H1 (cell line): ENCODE data around the gene KBTBD2. TPM values are rescaled to one million over a fixed set of nuclear protein-coding genes. Genes with fewer than 3 reads are reported as not detected.
A peak's percentile ranks its signal among the peaks of the same experiment; 100 is the strongest.

Source experiments
- CTBP2 ChIP-seq: IDR thresholded peaks from 2 replicates; pipeline ENCODE4 v1.7.0; 2011; ENCODE audit warnings: borderline replicate concordance, mild to moderate bottlenecking, moderate library complexity, mixed read lengths, low read length; ENCODE audit not compliant: insufficient read depth, insufficient read length
- EGR1 ChIP-seq: IDR thresholded peaks from 2 replicates; pipeline ENCODE4 v1.6.1; 2011; ENCODE audit warnings: low read depth, low read length, borderline replicate concordance
- EP300 ChIP-seq, 2 experiments: IDR thresholded peaks; 1 replicate in 1 of 2; 2 replicates in 1 of 2; pipeline ENCODE4 v1.6.1; 2011 to 2012; ENCODE audit warnings: low read depth in 2 of 2, low read length in 2 of 2, mild to moderate bottlenecking in 2 of 2, borderline replicate concordance in 1 of 2, inconsistent platforms in 1 of 2, moderate library complexity in 1 of 2
- GTF2F1 ChIP-seq: IDR thresholded peaks from 2 replicates; pipeline ENCODE4 v1.6.1; 2012; ENCODE audit warnings: low read depth, low read length, improper control_type of control experiment, borderline replicate concordance
- HDAC2 ChIP-seq, 2 experiments: fragments of 300-600 bp in 1 of 2; sonication (generic) in 1 of 2; IDR thresholded peaks; 2 replicates each; pipeline ENCODE4 v1.6.1; 2011 to 2012; ENCODE audit warnings: low read depth in 2 of 2, low read length in 2 of 2, mild to moderate bottlenecking in 2 of 2, moderate library complexity in 2 of 2, borderline replicate concordance in 1 of 2, inconsistent platforms in 1 of 2
- KDM4A ChIP-seq: IDR thresholded peaks from one replicate; pipeline ENCODE4 v1.7.1; 2012; ENCODE audit warnings: low read depth, mild to moderate bottlenecking, moderate library complexity, low read length, inconsistent platforms; ENCODE audit not compliant: severe bottlenecking
- KDM5A ChIP-seq: fragments of 200-600 bp; IDR thresholded peaks from 2 replicates; pipeline ENCODE4 v1.7.1; 2012; ENCODE audit warnings: mild to moderate bottlenecking, low read length, inconsistent platforms, mixed read lengths
- MAX ChIP-seq: IDR thresholded peaks from 2 replicates; pipeline ENCODE4 v1.6.1; 2012; ENCODE audit warnings: inconsistent platforms
- PHF8 ChIP-seq: fragments of 200-600 bp; sonication (generic); conservative IDR thresholded peaks from 2 replicates; pipeline ENCODE4 v1.7.1; 2012; ENCODE audit warnings: low read depth, mild to moderate bottlenecking, inconsistent platforms, low read length, moderate library complexity
- POLR2A ChIP-seq, 2 experiments: IDR thresholded peaks; 1 replicate in 1 of 2; 2 replicates in 1 of 2; pipeline ENCODE4 v1.6.1; 2011; ENCODE audit warnings: low read depth in 2 of 2, low read length in 2 of 2, mild to moderate bottlenecking in 2 of 2; ENCODE audit errors: control extremely low read depth in 1 of 2
- POLR2AphosphoS5 ChIP-seq: IDR thresholded peaks from 2 replicates; pipeline ENCODE4 v1.6.1; 2011; ENCODE audit warnings: low read depth, low read length
- RAD21 ChIP-seq, 2 experiments: IDR thresholded peaks in 1 of 2; conservative IDR thresholded peaks in 1 of 2; 2 replicates each; pipeline ENCODE4 v1.6.1; 2011; ENCODE audit warnings: low read depth in 2 of 2, low read length in 2 of 2, improper control_type of control experiment in 1 of 2, inconsistent platforms in 1 of 2, mild to moderate bottlenecking in 1 of 2, moderate library complexity in 1 of 2
- RBBP5 ChIP-seq: IDR thresholded peaks from 2 replicates; pipeline ENCODE4 v1.7.1; 2012; ENCODE audit warnings: low read depth, mild to moderate bottlenecking, inconsistent platforms, low read length, moderate library complexity, borderline replicate concordance
- RFX5 ChIP-seq: IDR thresholded peaks from 2 replicates; pipeline ENCODE4 v1.6.1; 2011; ENCODE audit warnings: low read depth, low read length, improper control_type of control experiment, borderline replicate concordance
- TBP ChIP-seq: IDR thresholded peaks from 2 replicates; pipeline ENCODE4 v1.6.1; 2011; ENCODE audit warnings: low read depth, low read length, improper control_type of control experiment
- polyA plus RNA-seq, 7 experiments: library from polyadenylated mRNA; depleted of rRNA in 3 of 7; stranded (reverse) in 5 of 7; unstranded in 2 of 7; fragments of >200 nt in 5 of 7; fragments of 200-250 nt in 2 of 7; gene quantifications; 1 replicate in 5 of 7; 2 replicates in 1 of 7; 4 replicates in 1 of 7; pipeline versions ENCODE4 v1.2.1 to v1.2.3, GENCODE V29; 2011 to 2013; ENCODE audit warnings: missing spikeins in 2 of 7, mixed read lengths in 2 of 7
- total RNA-seq: library from RNA; stranded (reverse); fragmentation: NEBNext Ultra II Directional; extraction: Animal tissue kit (Norgen Biotek cat#: 25700); gene quantifications from 2 replicates; pipeline ENCODE4 v1.2.1, GENCODE V29; 2021

Gene KBTBD2
- total and polyA plus RNA-seq, 2 of the 8 experiments (the other 6 are each of a cell fraction or from before 2014, with no cell fraction given) = 13.1 to 25.7 TPM

- TF ChIP-seq HDAC2 (IDR thresholded peaks at IDR 0.05; ENCODE audit: borderline replicate concordance in 1 of 2, low read depth in 2 of 2, low read length in 2 of 2) (no peak), RBBP5 (peak; percentile 66; the same call in 1 of the 2 replicates), MAX (no peak), RAD21 (IDR thresholded peaks at IDR 0.05 in 1 of 2, conservative IDR thresholded peaks at IDR 0.05 in 1 of 2; ENCODE audit: low read depth in 2 of 2, low read length in 2 of 2) (peak; percentile 3 to 15; a peak in 1 of 4 replicates), EGR1 (peak; percentile 81; the same call in 1 of the 2 replicates), KDM4A (peak; percentile 63), PHF8 (peak; percentile 77), TBP (peak; percentile 50; the same call in 1 of the 2 replicates), CTBP2 (no peak), EP300 (IDR thresholded peaks at IDR 0.05; ENCODE audit: borderline replicate concordance in 1 of 2, low read depth in 2 of 2, low read length in 2 of 2) (peak in 1 of 2 experiments; percentile 5; a peak in 1 of 3 replicates), GTF2F1 (0 out of 2 replicates have a peak, but pooled peaks have one; percentile 39), RFX5 (no peak), POLR2A (IDR thresholded peaks at IDR 0.05; ENCODE audit: control extremely low read depth in 1 of 2, low read depth in 2 of 2, low read length in 2 of 2) (peak in 1 of 2 experiments; percentile 61; a peak in 2 of 3 replicates), KDM5A (no peak), POLR2AphosphoS5 (peak; percentile 82)
These were observed at the start of gene KBTBD2 (continued) for GRCh38 chr7:32891043-32891799.
